ENCODE data around the gene TRAF5.
"Not testable (repeated sequence)": the region's sequence is repeated elsewhere in the genome, so short reads cannot be mapped to it uniquely, and the experiment has no call there.

Gene TRAF5

DNA sequence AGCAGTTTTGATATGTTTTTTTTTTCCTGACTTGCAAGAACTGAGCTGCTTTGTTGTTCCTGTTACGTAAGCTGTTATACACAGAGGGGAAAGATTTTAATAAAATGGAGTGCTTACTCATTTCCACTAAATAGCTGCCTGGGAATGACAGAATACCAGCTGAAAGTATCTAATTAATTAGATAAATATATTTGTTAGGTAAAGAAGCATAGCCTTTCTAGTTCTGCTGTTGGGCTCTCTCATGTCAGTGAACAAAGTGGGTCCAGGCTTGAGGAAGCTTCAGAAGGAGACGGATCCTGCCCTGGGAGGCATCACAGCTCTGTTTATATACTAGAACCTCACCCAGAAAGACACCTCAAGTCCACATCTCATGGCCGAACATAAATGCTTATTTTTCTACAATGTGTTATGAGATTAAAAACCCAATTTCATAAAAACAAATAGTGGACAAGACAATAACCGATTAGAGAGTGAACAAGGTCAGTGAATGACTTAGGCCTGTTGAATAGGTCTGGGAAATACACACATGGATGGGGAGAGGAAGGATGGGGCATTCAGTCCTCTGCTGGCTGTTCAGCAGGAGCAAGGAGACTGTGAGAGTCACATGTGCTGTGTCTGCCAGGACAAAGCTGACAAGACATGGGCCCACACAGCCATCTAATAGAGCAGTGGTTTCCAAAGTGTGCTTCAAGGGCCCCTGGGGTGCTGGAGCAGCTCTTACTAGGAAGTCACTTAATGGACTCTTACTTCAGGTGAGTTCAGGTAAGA lies 20.6 kb downstream of the TRAF5 start:
- FAIRE-seq (no peak), DNase-seq (ENCODE audit: insufficient read length, low spot score) (no peak)
- TF ChIP-seq, protein P1, sequence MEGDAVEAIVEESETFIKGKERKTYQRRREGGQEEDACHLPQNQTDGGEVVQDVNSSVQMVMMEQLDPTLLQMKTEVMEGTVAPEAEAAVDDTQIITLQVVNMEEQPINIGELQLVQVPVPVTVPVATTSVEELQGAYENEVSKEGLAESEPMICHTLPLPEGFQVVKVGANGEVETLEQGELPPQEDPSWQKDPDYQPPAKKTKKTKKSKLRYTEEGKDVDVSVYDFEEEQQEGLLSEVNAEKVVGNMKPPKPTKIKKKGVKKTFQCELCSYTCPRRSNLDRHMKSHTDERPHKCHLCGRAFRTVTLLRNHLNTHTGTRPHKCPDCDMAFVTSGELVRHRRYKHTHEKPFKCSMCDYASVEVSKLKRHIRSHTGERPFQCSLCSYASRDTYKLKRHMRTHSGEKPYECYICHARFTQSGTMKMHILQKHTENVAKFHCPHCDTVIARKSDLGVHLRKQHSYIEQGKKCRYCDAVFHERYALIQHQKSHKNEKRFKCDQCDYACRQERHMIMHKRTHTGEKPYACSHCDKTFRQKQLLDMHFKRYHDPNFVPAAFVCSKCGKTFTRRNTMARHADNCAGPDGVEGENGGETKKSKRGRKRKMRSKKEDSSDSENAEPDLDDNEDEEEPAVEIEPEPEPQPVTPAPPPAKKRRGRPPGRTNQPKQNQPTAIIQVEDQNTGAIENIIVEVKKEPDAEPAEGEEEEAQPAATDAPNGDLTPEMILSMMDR (IDR thresholded peaks at IDR 0.05; ENCODE audit: insufficient read depth, missing control alignments), result no peak

DNA sequence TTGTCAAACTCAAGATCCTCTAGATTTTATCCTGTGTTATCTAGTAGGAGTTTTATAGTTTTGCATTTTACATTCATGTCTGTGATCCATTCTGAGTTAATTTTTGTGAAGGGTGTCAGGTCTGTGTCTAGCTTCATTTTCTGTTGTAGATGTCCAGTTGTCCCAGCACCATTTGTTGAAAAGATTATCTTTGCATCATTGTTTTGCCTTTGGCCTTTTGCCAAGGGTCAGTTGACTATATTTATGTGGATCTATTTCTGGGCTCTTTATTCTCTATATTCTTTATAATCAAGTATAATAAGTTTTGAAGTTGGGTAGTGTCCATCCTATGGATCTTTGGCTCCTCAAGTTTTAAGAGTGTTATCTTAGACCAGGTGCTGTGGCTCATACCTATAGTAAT lies 21.9 kb downstream of the TRAF5 start:
- no peak for FAIRE-seq
- no peak for DNase-seq (ENCODE audit: insufficient read length, low spot score)
- TF ChIP-seq, protein P1 (IDR thresholded peaks at IDR 0.05; ENCODE audit: insufficient read depth, missing control alignments), result no peak

DNA sequence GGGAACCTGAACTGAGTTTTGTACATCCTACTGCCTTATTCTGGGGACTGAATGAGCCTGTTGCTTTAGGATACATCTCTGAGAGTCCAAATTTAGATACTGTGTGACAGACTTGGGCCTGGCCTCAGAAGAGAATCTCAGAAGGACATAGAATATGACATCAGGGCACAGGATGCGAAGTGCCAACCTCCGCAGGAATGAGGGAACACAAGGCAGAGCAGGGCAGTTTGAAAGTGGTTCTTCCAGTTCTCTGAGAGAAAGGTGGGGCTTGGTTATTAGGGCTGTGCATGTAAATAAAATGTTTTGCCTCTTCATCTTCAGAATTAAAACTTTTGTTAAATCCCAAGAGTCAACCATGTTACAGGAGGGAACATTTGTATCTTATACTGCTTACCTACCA lies 23.1 kb downstream of the TRAF5 start:
- no peak for DNase-seq (ENCODE audit: insufficient read length, low spot score)
- TF ChIP-seq, protein P1 (IDR thresholded peaks at IDR 0.05; ENCODE audit: insufficient read depth, missing control alignments), result no peak
- no peak for FAIRE-seq

DNA sequence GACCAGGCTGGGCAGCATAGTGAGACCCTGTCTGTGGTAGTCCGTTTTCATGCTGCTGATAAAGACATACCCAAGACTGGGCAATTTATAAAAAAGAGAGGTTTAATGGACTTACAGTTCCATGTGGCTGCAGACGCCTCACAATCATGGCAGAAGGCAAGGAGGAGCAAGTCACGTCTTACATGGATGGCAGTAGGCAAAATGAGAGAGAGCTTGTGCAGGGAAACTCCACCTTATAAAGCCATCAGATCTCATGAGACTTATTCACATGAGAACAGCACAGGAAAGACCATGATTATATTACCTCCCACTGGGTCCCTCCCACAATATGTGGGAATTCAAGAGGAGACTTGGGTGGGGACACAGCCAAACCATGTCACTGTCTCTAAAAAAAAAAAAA lies 25.4 kb downstream of the TRAF5 start:
- DNase-seq (ENCODE audit: insufficient read length, low spot score); FAIRE-seq: not testable (repeated sequence)

DNA sequence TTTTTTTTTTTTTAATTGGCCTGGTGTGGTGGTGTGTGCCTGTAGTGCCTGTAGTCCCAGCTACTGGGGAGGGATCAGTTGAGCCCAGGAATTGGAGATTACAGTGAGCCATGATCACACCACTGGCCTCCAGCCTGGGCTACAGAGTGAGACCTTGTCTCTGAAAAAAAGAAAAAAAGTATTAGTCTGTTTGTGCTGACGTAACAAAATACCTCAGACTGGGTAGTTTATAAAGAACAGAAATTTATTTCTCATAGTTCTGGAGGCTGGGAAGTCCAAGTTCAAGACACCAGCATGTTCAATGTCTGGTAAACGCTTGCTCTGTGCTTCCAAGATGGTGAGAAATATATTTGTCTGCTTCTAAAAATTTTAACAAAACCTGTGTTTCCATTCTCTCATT lies 25.8 kb downstream of the TRAF5 start:
- no peak for FAIRE-seq
- TF ChIP-seq, protein P1 (IDR thresholded peaks at IDR 0.05; ENCODE audit: insufficient read depth, missing control alignments), result no peak
- DNase-seq (ENCODE audit: insufficient read length, low spot score), result no peak

DNA sequence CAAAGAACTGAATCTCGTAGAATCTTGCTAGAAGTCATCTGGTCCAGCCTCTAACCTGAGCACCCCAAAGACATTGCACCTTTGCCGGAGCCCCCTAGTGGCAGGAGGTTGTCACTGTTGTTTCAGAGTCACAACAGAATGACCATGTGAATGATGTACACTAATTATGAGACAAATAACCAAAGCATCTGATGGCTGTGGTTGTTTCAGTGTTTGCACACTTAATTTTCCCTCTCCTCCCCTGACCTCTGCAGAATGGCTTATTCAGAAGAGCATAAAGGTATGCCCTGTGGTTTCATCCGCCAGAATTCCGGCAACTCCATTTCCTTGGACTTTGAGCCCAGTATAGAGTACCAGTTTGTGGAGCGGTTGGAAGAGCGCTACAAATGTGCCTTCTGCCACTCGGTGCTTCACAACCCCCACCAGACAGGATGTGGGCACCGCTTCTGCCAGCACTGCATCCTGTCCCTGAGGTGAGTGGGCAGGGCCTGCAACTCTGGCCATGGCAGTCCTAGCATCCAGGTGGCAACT lies 26.4 kb downstream of the TRAF5 start:
- DNase-seq (ENCODE audit: insufficient read length, low spot score) (no peak), FAIRE-seq (peak; percentile 44)
- TF ChIP-seq, protein P1 (IDR thresholded peaks at IDR 0.05; ENCODE audit: insufficient read depth, missing control alignments), result peak; percentile 75

DNA sequence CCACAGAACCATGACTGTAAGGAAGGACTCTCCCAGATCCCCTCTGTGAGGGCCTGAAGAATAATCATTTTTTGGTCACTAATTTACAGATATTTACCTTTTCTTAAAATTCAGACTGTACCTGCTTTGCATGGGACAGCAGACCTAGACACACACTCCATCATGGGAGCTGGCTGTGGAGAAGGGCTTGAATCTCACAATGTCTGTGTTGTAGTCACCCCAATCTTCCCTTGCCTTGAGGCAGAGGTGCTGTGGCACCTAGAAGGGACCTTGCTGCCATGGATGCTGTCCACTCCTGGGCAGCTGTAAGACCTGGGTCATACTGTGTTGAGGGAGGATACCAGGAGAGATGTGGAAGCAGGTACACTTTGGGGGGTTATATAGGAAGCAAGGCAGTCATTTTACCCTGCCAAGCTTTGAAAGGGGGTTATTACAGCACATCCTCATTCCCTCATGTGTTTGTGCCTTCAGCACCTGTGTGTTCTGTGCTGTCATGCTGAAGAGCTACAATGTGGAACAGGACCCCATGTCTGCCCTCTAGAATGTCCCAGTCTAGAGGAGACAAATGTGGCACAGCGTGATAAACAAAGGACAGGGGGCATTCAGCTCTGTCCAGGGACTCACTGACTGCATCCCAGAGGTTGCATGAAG lies 27.1 kb downstream of the TRAF5 start:
- DNase-seq (ENCODE audit: insufficient read length, low spot score) (no peak), FAIRE-seq (no peak)
- TF ChIP-seq, protein P1 (IDR thresholded peaks at IDR 0.05; ENCODE audit: insufficient read depth, missing control alignments), result no peak

All from D721Med (cell line).